Motor neuron (in vitro differentiated cells): Measurements from ENCODE around the gene LAIR1. TPM values are rescaled to one million over a fixed set of nuclear protein-coding genes. Genes with fewer than 3 reads are reported as not detected.

Experiments
- ATAC-seq, 8 experiments: fragments of 200-7000 bp; cut with Tn5 transposase; replicated peaks in 6 of 8; 2 replicates each; pipeline ENCODE4 v1.8.0; 2021; ENCODE audit warnings: mild to moderate bottlenecking in 8 of 8, moderate library complexity in 8 of 8
- H3K27ac ChIP-seq, 2 donors: fragments of 250-450 bp; sonication (Bioruptor Pico); 2 replicates each; pipeline ENCODE4 v1.9.0; 2021; ENCODE audit warnings: antibody characterized with exemption in 2 of 2, mild to moderate bottlenecking in 2 of 2, moderate library complexity in 1 of 2
- H3K4me1 ChIP-seq, 2 donors: fragments of 250-450 bp; sonication (Bioruptor Pico); replicated peaks in 1 of 2; 2 replicates each; pipeline ENCODE4 v1.6.1; 2021; ENCODE audit warnings: antibody characterized with exemption in 2 of 2, mild to moderate bottlenecking in 2 of 2, moderate library complexity in 1 of 2
- H3K4me3 ChIP-seq, 5 donors: fragments of 250-450 bp; sonication (Bioruptor Pico); 2 replicates each; pipeline ENCODE4 v1.9.0; 2021; ENCODE audit warnings: antibody characterized with exemption in 5 of 5, mild to moderate bottlenecking in 5 of 5, moderate library complexity in 4 of 5
- WGBS, 10 experiments: fragments of 450-650 bp; shearing (Covaris generic); methylation state at CpG; one replicate each; pipeline ENCODE4 v1.0.0; 2022; 5-methylcytosine and 5-hydroxymethylcytosine counted together
- in situ Hi-C, 9 experiments: fragments of 400-800 bp; cut with MboI; loops; one replicate each; pipeline ENCODE4 v1.15.0; 2021; ENCODE audit warnings: low sequenced_read_pairs in 9 of 9, low pct_unique_long_range_greater_than_20kb in 2 of 9; ENCODE audit not compliant: unreplicated experiment in 9 of 9
- total RNA-seq, 8 experiments: library from RNA; unstranded; fragments of 300-600 nt; gene quantifications; 2 replicates each; pipeline versions ENCODE4 v1.2.3 to v1.2.4, GENCODE V29; 2022

Gene LAIR1, protein sequence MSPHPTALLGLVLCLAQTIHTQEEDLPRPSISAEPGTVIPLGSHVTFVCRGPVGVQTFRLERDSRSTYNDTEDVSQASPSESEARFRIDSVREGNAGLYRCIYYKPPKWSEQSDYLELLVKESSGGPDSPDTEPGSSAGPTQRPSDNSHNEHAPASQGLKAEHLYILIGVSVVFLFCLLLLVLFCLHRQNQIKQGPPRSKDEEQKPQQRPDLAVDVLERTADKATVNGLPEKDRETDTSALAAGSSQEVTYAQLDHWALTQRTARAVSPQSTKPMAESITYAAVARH
- 1 to 10 TPM in 1 of 8 experiments, under 1 TPM in 5, not detected in 2; 0.11 to 2.5 (median 0.68) TPM for total RNA-seq

DNA sequence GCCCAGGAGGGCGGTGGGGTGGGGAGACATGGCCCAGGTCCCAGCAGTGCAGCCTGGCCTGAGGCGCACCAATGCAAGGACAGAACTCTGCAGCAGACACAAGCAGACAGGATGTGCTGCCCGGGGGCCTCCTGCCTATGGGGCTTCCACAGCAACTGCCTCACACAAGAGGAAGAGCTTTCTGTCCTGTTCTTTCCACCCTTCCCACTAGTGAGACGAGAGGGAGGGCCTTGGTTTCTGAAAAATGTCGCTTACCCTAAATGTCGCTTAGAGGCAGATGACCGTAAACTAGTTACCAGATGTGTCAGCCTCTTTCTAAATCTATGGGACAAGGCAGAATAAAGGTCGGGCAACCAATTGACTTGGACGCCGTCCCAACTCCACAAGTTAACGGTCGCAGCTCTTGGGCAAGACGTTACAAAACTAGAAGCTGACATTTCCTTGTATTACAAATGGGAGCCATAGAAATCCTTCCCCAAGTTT is at the start of gene LAIR1:
Gene LAIR1, minus strand, starts transcription at position 157 of the 483 bp plus-strand sequence. Its CDS starts 127 bp downstream, at position 30.
- in situ Hi-C loops: no loop called here
- WGBS, 10 experiments: 65 to 100% (median 82%) methylated on average over 1 to 9 of the region's 13 CpGs; no CpG with 5 or more reads in 3 of the 10 experiments
- Histone ChIP-seq H3K4me1 (no peaks in the 10 kb centered on the region), H3K27ac (no peak within 1 kb of the TSS), H3K4me3 (no peak within 1 kb of the TSS)
- no peak for ATAC-seq

DNA sequence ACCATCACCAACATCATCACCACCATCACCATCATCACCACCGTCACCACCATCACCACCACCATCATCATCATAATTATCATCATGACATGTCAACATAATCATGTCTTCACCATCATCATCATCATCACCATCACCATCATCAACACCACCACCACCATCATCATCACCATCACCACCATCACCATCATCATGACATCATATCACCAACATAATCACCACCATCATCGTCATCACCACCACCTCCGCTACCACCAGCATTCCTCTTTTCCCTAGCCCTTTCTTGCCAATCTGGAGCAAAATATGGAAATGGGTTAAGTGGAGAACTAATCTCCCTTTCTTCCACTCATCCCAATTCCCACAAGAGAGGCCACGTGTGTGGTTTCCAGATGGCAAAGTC is 49.4 kb upstream of the LAIR1 start:
- in situ Hi-C loops: no loop called here
- WGBS, 10 experiments: 64 to 100% (median 92%) methylated on average over 1 to 4 of the region's 4 CpGs; no CpG with 5 or more reads in 3 of the 10 experiments
- Histone ChIP-seq H3K4me3 (no peak overlapping the region), H3K27ac (no peak overlapping the region), H3K4me1 (peaks cover 21 to 32% of the 10 kb centered on the region in 2 donors)
- ATAC-seq: no peak

DNA sequence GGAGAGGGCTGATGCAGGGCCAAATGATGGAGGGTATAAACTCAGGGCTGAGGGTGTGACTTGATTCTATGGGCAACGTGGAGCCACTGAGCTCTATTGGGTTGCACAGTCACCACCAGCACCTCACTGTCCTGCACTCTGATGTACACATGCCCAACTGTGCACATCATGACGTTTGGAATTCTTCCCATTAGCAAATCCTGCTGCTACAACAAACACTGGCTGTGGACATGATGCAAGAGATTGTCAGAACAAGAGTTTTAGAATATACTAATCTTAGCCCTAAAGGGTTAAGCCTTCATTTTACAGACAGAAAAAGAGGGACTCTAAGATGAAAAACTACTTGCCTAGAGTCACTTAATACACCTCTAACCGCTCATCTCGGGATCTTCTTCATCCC is 48.1 kb upstream of the LAIR1 start:
- whole genome bisulfite sequencing, 10 experiments: 0 to 100% (median 60%) methylated on average over 1 to 3 of the region's 4 CpGs; no CpG with 5 or more reads in 2 of the 10 experiments
- Histone ChIP-seq H3K4me1 (peaks cover 10 to 19% of the 10 kb centered on the region in 2 donors), H3K4me3 (no peak overlapping the region), H3K27ac (no peak overlapping the region)
- in situ Hi-C loops: no loop called here
- ATAC-seq: no peak

DNA sequence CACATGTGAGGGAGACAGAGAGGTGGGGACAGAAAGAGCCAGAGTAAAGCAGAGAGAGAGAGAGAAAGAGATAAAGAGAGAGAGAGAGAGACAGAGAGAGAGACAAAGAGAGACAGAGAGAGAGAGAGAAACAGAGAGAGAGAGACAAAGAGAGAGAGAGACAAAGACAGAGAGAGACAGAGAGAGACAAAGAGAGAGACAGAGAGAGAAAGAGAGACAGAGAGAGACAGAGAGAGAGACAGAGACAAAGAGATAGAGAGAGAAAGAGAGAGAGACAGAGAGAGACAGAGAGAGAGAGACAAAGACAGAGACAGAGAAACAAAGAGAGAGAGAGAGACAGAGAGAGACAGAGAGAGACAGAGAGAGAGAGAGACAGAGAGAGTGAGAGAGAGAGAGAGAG is 46.3 kb upstream of the LAIR1 start:
- Histone ChIP-seq H3K4me1 (peaks cover 3 to 12% of the 10 kb centered on the region in 2 donors), H3K27ac (no peak overlapping the region), H3K4me3 (no peak overlapping the region)
- in situ Hi-C loops: no loop called here
- no peak for ATAC-seq

DNA sequence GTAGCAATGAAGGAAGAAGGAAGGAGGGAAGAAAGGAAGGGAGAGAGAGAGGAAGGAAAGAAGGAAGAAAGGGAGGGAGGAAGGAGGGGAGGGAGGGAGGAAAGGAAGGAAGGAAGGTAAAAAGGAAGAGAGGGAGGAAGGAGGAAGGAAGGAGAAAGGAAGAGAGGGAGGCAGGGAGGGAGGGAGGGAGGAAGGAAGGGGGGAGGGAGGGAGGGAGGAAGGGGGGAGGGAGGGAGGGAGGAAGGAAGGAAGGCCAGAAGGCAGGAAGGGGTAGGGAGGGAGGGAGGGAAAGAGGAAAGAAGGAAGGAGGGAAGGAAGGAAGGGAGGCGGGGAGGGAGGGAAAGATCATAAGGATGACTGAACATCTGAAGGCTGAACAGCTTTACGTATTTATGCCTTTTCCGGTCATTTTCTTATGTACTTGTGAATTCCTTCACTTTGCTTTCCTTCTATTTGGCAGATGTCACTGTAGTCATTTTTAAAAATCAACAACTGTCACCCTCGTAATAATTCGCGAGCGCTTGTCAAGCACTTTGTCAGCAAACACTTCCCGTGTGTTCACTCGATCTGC is 43.8 kb upstream of the LAIR1 start:
- WGBS, 10 experiments: 37 to 98% (median 65%) methylated on average over 1 to 6 of the region's 9 CpGs; no CpG with 5 or more reads in 1 of the 10 experiments
- Histone ChIP-seq H3K4me1 (peaks cover 0 to 4% of the 10 kb centered on the region in 2 donors), H3K4me3 (no peak overlapping the region), H3K27ac (no peak overlapping the region)
- ATAC-seq: no peak
- in situ Hi-C loops: no loop called here

DNA sequence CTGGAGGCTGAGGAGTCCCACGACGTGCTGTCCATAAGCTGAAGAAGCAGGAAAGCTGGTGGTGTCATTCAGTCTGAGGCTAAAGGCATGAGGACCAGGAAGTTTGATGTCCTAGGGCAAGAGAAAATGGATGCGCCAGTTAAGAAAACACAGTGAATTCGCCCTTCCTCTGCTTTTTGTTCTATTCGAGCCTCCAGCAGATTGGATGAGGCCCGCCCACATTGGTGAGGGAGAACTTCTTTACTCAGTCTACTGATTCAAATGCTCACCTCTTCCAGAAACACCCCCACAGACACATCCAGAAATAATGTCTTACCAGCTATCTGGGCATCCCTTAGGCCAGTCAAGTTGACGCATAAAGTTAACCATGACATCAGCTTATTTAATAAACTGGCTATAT is 43.0 kb upstream of the LAIR1 start:
- in situ Hi-C loops: no loop called here
- peaks cover 0 to 4% of the 10 kb centered on the region in 2 donors for H3K4me1 ChIP-seq
- H3K4me3 ChIP-seq: no peak overlapping the region
- no peak for ATAC-seq
- H3K27ac ChIP-seq: no peak overlapping the region
- WGBS, 10 experiments: 16 to 83% (median 65%) methylated on average over 3 to 6 of the region's 7 CpGs; no CpG with 5 or more reads in 2 of the 10 experiments

DNA sequence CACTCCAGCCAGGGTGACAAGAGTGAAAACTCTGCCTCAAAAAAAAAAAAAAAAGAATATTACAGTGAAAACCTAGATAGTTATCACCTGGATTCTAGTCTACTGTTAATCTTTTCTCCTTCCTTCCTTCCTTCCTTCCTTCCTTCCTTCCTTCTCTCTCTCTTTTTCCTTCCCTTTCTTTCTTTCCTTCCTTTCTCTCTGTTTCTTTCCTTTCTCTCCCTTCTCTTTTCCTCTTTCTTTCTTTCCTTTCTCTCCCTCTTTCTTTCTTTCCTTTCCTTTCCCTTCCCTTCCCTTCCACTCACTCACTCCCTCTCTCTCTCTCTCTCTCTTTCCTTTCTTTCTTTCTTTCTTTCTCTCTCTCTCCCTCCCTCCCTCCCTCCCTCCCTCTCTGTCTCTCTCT is 40.9 kb upstream of the LAIR1 start:
- no peak overlapping the region for H3K4me3 ChIP-seq
- in situ Hi-C loops: no loop called here
- ATAC-seq: no peak
- H3K4me1 ChIP-seq: peaks cover 0 to under 1% of the 10 kb centered on the region in 2 donors
- H3K27ac ChIP-seq: no peak overlapping the region

DNA sequence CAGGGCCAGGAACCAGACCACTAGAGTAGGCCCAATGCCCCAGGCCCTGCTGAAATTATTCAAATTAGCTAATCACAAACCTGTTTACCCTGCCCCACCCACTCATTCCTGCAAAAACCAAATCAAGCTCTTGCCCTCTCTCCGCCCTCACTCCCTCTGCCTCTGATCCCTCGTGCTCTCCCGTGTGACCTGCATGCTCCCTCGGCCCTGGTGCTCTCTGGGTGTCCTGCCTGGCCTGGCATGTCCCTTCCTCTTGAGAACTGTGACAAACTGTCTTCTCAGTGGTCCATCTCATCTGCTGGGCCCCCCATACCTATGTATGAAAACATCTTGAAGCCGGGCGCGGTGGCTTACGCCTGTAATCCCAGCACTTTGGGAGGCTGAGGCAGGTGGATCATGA is 38.3 kb upstream of the LAIR1 start:
- H3K4me3 ChIP-seq: no peak overlapping the region
- H3K4me1 ChIP-seq: no peaks in the 10 kb centered on the region
- H3K27ac ChIP-seq: no peak overlapping the region
- 4 to 100% (median 68%) methylated on average over 3 to 5 of the region's 8 CpGs; no CpG with 5 or more reads in 5 of the 10 experiments for WGBS, 10 experiments
- in situ Hi-C loops: no loop called here
- no peak for ATAC-seq

GRCh38 chr19:54400913-54401312 is 36.2 kb upstream of the LAIR1 start:
- H3K4me1 ChIP-seq: no peaks in the 10 kb centered on the region
- H3K27ac ChIP-seq: no peak overlapping the region
- H3K4me3 ChIP-seq: no peak overlapping the region
- ATAC-seq: no peak
- in situ Hi-C loops: no loop called here
- 0 to 100% (median 62%) methylated on average over 1 to 4 of the region's 6 CpGs for WGBS, 10 experiments

GRCh38 chr19:54399189-54399588 is 34.5 kb upstream of the LAIR1 start:
- 30 to 80% (median 69%) methylated on average over 1 to 2 of the region's 2 CpGs; no CpG with 5 or more reads in 3 of the 10 experiments for WGBS, 10 experiments
- no peak overlapping the region for H3K4me3 ChIP-seq
- no peak overlapping the region for H3K27ac ChIP-seq
- ATAC-seq: peak in 1 of 8 experiments; percentile 83
- in situ Hi-C loops: no loop called here
- H3K4me1 ChIP-seq: no peaks in the 10 kb centered on the region

- H3K4me3 ChIP-seq: no peak overlapping the region
- WGBS, 10 experiments: 67 to 80% (median 69%) methylated on average over 1 to 6 of the region's 8 CpGs; no CpG with 5 or more reads in 7 of the 10 experiments
- no peaks in the 10 kb centered on the region for H3K4me1 ChIP-seq
- H3K27ac ChIP-seq: no peak overlapping the region
- in situ Hi-C loops: no loop called here
- no peak for ATAC-seq
Measured at GRCh38 chr19:54395685-54396084, 31.0 kb upstream of the LAIR1 start.

GRCh38 chr19:54393381-54393780 is 28.6 kb upstream of the LAIR1 start:
- in situ Hi-C loops: no loop called here
- peaks cover 0 to 4% of the 10 kb centered on the region in 2 donors for H3K4me1 ChIP-seq
- H3K27ac ChIP-seq: no peak overlapping the region
- 70 to 100% (median 93%) methylated on average over 1 to 6 of the region's 16 CpGs; no CpG with 5 or more reads in 5 of the 10 experiments for WGBS, 10 experiments
- no peak overlapping the region for H3K4me3 ChIP-seq
- ATAC-seq: no peak

DNA sequence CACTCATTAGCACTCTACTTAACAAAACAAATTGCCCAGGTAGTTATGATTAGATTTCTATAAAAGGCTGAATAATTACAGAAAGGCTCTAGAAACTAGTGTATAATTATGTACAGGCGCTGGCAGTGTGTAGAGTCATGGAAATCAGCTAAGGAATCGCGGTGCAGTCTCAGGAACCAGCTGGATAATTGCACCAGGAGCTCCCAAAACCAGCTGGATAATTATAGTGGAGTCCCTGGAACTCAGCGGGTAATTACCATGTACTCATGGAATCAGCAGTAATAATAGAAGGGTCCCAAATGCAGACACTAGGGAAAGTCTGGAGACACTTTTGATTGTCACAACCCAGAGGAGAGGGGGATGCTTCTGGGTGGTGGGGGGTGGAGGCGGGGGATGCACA is 27.4 kb upstream of the LAIR1 start:
- no peak overlapping the region for H3K4me3 ChIP-seq
- ATAC-seq: no peak
- H3K27ac ChIP-seq: no peak overlapping the region
- peaks cover 0 to 5% of the 10 kb centered on the region in 2 donors for H3K4me1 ChIP-seq
- in situ Hi-C loops: no loop called here
- WGBS, 10 experiments: 20 to 100% (median 89%) methylated on average over 1 to 4 of the region's 5 CpGs; no CpG with 5 or more reads in 6 of the 10 experiments
